Right lobe of liver (tissue), 6 donors: ENCODE data around the gene AIFM2. TPM values are rescaled to one million over a fixed set of nuclear protein-coding genes. Genes with fewer than 3 reads are reported as not detected.
"Not testable (repeated sequence)": the region's sequence is repeated elsewhere in the genome, so short reads cannot be mapped to it uniquely, and the experiment has no call there.

Source experiments
- ATAC-seq, 4 donors: fragments of 200-7000 bp; cut with Tn5 transposase; one replicate each; pipeline ENCODE4 v1.9.1; 2020; ENCODE audit warnings: mild to moderate bottlenecking in 4 of 4, moderate library complexity in 4 of 4
- DNase-seq, 3 donors: peaks; one replicate each; pipeline ENCODE4 v3.0.0-alpha.2; 2020
- H3K27ac ChIP-seq, 3 donors: fragments of 200-600 bp; one replicate each; pipeline ENCODE4 v1.8.0; 2022
- H3K27me3 ChIP-seq, 2 donors: fragments of 200-600 bp; one replicate each; pipeline ENCODE4 v1.8.0; 2022
- H3K36me3 ChIP-seq, 4 donors: fragments of 200-600 bp; sonication (generic) in 1 of 4; one replicate each; pipeline versions ENCODE4 v1.5.1 to v1.8.0; 2017 to 2022; ENCODE audit warnings: control low read depth in 1 of 4
- H3K4me1 ChIP-seq, 4 donors: fragments of 200-600 bp; sonication (generic) in 1 of 4; one replicate each; pipeline versions ENCODE4 v1.5.1 to v1.8.0; 2017 to 2022; ENCODE audit warnings: control low read depth in 1 of 4
- H3K4me3 ChIP-seq, 3 donors: fragments of 200-600 bp; one replicate each; pipeline ENCODE4 v1.8.0; 2022
- H3K9me3 ChIP-seq, 4 donors: fragments of 200-600 bp; sonication (generic) in 1 of 4; one replicate each; pipeline versions ENCODE4 v1.5.1 to v1.8.0; 2017 to 2022; ENCODE audit warnings: control low read depth in 1 of 4
- POLR2A ChIP-seq: fragments of 450-650 bp; IDR thresholded peaks from one replicate; pipeline ENCODE4 v1.6.1; 2017; ENCODE audit warnings: antibody characterized with exemption, mild to moderate bottlenecking
- WGBS: methylation state at CpG from one replicate; pipeline ENCODE4 v1.1.6; 2018; ENCODE audit warnings: low coverage, low lambda C conversion rate; ENCODE audit not compliant: insufficient coverage; ENCODE audit errors: missing lambda C conversion rate; 5-methylcytosine and 5-hydroxymethylcytosine counted together
- intact Hi-C, 2 donors: fragments of 100-400 bp; cut with DNase I; formaldehyde crosslinking; loops; one replicate each; pipeline versions ENCODE4 v1.11.2 to v1.14.1; 2022
- total RNA-seq, 6 experiments: library from RNA; depleted of rRNA in 2 of 6; stranded (reverse); fragments of >200 nt in 2 of 6; fragmentation: NEBNext Ultra II Directional in 3 of 6; extraction: Animal tissue kit (Norgen Biotek cat#: 25700) in 3 of 6; gene quantifications; one replicate each; pipeline versions ENCODE4 v1.1.0 to v1.2.4, GENCODE V29; 2016 to 2023
- TF ChIP-seq, protein P1 (sequence below), 4 donors: fragments of 200-600 bp in 3 of 4; fragments of 450-650 bp in 1 of 4; IDR thresholded peaks; one replicate each; pipeline versions ENCODE4 v1.5.1 to v1.8.0; 2016 to 2022; ENCODE audit warnings: antibody characterized with exemption in 4 of 4, mild to moderate bottlenecking in 2 of 4
- donor health status: DM: no; HTN: yes; CAD: no.
- donor health status: DM: no; HTN: no; CAD: no.
- donor health status: DM: no; HTN: no; CAD: no.
- donor health status: DM: no; HTN: yes; CAD: no.
- donor health status: DM: no; HTN: yes; CAD: no.

The AIFM2 gene
- total RNA-seq, 6 experiments from 2014 or later = 11.4 to 23.3 (median 18.2) TPM

DNA sequence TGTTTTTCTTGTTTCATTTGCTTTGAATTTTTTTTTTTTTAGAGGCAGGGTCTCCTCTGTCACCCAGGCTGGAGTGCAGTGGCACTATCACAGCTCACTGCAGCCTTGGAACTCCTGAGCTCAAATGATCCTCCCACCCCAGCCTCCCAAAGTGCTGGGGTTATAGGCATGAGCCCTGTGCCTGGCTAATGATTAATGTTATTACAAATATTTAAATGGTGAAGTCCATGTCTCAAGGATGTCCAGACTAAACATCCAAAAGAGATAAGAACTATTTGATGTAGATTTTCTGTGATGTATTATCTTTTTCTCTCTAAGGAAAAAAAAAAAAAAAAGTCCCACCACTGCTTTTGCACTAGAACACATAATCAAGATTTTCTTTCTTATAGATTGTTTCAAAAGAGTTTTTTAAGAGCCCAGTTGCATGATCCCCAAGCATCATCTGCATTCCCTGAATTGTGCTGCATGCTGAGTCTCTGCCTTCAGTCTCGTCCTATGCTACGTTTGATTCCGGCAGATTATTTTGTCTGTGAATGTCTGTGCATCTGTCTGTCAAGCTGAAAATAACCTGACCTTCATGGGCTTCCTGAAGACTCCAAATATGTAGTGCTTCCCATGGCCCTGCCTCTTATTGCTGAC is 46.5 kb downstream of the AIFM2 start:
- intact Hi-C loops = no loop called here
- Histone ChIP-seq H3K9me3 (no peaks in the 10 kb centered on the region), H3K27me3 (no peaks in the 10 kb centered on the region), H3K4me1 (peaks cover 0 to 37% (median 12%) of the 10 kb centered on the region in 4 donors), H3K36me3 (no peaks in the 10 kb centered on the region), H3K4me3 (no peak overlapping the region), H3K27ac (peak overlapping the region in 1 of 3 donors; percentile 29)
- 47% methylated on average over 3 of the region's 3 CpGs for WGBS
- TF ChIP-seq, protein P1, sequence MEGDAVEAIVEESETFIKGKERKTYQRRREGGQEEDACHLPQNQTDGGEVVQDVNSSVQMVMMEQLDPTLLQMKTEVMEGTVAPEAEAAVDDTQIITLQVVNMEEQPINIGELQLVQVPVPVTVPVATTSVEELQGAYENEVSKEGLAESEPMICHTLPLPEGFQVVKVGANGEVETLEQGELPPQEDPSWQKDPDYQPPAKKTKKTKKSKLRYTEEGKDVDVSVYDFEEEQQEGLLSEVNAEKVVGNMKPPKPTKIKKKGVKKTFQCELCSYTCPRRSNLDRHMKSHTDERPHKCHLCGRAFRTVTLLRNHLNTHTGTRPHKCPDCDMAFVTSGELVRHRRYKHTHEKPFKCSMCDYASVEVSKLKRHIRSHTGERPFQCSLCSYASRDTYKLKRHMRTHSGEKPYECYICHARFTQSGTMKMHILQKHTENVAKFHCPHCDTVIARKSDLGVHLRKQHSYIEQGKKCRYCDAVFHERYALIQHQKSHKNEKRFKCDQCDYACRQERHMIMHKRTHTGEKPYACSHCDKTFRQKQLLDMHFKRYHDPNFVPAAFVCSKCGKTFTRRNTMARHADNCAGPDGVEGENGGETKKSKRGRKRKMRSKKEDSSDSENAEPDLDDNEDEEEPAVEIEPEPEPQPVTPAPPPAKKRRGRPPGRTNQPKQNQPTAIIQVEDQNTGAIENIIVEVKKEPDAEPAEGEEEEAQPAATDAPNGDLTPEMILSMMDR (IDR thresholded peaks at IDR 0.05) = no peak
- no peak for TF ChIP-seq POLR2A
- DNase-seq = peak in 1 of 3 donors; percentile 62
- ATAC-seq = peak; percentile 79 to 87 (median 86)

- Histone ChIP-seq H3K27me3 (no peaks in the 10 kb centered on the region), H3K9me3 (no peaks in the 10 kb centered on the region), H3K4me1 (peaks cover 0 to 31% (median 11%) of the 10 kb centered on the region in 4 donors), H3K27ac (no peak overlapping the region), H3K36me3 (no peaks in the 10 kb centered on the region), H3K4me3 (no peak overlapping the region)
- intact Hi-C loops = no loop called here
- DNase-seq = no peak
- peak; percentile 58 to 65 (median 64) for ATAC-seq
- 42% methylated on average over 6 of the region's 6 CpGs for WGBS
- TF ChIP-seq, protein P1 (IDR thresholded peaks at IDR 0.05) = peak; percentile 24 to 37 (median 28)
- TF ChIP-seq POLR2A = no peak
These were observed 48.4 kb downstream of the AIFM2 start for GRCh38 chr10:70084189-70084588.

DNA sequence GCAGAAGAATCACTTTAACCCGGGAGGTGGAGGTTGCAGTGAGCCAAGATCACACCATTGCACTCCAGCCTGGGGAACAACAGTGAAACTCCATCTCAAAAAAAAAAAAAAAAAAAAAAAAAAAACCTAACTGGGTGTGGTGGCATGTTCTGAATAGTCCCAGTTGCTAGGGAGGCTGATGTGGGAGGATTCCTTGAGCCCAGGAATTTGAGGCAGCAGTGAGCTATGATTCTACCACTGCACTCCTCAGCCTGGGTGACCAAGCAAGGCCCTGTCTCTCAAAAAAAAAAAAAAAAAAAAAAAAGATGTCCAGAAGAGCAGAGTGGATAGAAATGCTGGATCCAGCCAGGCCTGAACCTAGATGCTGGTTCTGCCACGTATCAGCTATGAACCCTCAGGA is 51.8 kb downstream of the AIFM2 start:
- DNase-seq, H3K9me3 ChIP-seq, intact Hi-C loops, H3K27me3 ChIP-seq, H3K36me3 ChIP-seq, H3K4me1 ChIP-seq, H3K4me3 ChIP-seq, ATAC-seq, H3K27ac ChIP-seq: not testable (repeated sequence)
- 95% methylated on average over 2 of the region's 2 CpGs for WGBS

DNA sequence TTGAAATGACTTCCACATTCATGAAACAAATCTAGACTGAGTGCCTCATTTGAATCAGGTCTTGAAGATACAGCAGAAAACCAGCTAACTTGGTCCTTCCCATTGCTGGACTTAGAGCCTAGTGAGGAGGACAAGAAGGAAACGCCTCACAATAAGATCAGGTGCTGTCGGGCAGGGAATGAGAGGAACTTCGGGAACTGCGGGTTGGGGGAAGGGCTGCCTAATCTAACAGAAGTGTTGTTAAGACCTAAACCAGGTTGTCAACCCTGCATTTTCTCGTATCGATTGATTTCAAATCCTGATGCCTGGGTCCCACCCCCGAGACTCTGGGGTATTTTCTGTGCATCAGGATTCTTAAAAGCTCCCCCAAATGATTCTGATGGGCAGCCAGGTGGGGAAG is 53.7 kb downstream of the AIFM2 start:
- Histone ChIP-seq H3K4me3 (no peak overlapping the region), H3K36me3 (no peaks in the 10 kb centered on the region), H3K27me3 (no peaks in the 10 kb centered on the region), H3K9me3 (no peaks in the 10 kb centered on the region), H3K4me1 (no peaks in the 10 kb centered on the region), H3K27ac (no peak overlapping the region)
- intact Hi-C loops = no loop called here
- WGBS = 77% methylated on average over 7 of the region's 7 CpGs
- DNase-seq (no peak), ATAC-seq (no peak)
- TF ChIP-seq, protein P1 (IDR thresholded peaks at IDR 0.05) = no peak
- TF ChIP-seq POLR2A = no peak

DNA sequence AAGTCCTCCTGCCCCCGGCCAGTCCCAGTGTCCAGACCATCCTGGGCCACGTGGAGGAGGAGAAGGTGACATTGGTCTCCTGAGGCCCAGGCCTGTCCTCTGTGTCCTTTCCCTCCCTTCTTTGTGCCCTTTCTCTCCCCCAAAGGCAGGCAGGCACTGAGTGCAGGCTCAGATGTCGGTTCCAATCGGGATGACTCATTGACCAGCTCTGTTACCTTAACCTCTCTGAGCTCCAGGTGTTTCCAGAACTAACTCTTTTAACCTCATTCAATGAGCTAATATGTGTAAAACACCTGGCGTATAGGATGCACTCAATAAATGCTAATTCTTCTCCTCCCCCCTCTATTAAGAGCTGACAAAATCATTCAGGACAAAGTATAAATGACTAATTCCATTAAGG is 54.3 kb downstream of the AIFM2 start:
- no peaks in the 10 kb centered on the region for H3K4me1 ChIP-seq
- ATAC-seq (no peak), DNase-seq (no peak)
- no peak overlapping the region for H3K4me3 ChIP-seq
- intact Hi-C loops = no loop called here
- no peak overlapping the region for H3K27ac ChIP-seq
- WGBS = 95% methylated on average over 3 of the region's 5 CpGs
- H3K27me3 ChIP-seq = no peaks in the 10 kb centered on the region
- H3K36me3 ChIP-seq = no peaks in the 10 kb centered on the region
- no peaks in the 10 kb centered on the region for H3K9me3 ChIP-seq
- TF ChIP-seq, protein P1 (IDR thresholded peaks at IDR 0.05) = no peak
- TF ChIP-seq POLR2A = no peak
